Measurements from ENCODE around the gene SHISA4.
"Not testable (repeated sequence)": the region's sequence is repeated elsewhere in the genome, so short reads cannot be mapped to it uniquely, and the experiment has no call there.

Gene SHISA4

DNA sequence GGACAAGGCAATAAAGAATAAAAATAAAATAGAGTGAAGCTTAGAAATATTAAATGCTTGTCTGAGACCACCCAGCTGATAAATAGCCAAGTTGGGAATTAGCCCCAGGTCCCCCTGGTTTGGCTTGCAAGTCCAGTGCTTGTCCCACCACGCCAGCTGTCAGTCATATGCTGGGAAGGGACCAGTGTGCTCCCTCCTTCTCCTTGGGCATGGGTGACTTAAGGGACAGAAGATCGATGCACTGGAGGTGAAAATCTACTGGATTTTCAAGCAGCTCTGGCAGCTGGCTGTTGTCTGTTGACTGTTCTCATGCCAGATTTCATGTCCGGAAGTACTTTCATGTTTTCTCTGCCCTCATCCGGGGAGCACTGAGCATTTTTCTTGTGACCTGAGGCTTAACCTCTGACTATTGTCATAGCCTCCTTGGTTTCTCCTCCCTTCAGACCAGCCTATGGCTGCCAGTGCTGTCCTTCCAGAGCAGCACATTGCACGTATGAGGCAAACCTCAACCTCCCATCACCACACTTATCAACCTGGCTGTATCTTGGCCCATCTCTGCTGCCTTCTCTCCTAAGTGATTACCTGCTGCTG lies 45.2 kb downstream of the SHISA4 start:
- no peak for DNase-seq

- no peak for DNase-seq
These were observed 49.0 kb downstream of the SHISA4 start for GRCh38 chr1:201937624-201938213.

- no peak for DNase-seq
These were observed 49.8 kb downstream of the SHISA4 start for GRCh38 chr1:201938440-201939035.

GRCh38 chr1:201939148-201939547 lies 50.5 kb downstream of the SHISA4 start:
- no peak for DNase-seq

GRCh38 chr1:201939574-201939973 lies 50.9 kb downstream of the SHISA4 start:
- no peak for DNase-seq

GRCh38 chr1:201940316-201940715 lies 51.6 kb downstream of the SHISA4 start:
- not testable (repeated sequence) for DNase-seq

- DNase-seq, result no peak
These were observed 52.9 kb downstream of the SHISA4 start for GRCh38 chr1:201941420-201942128.

DNA sequence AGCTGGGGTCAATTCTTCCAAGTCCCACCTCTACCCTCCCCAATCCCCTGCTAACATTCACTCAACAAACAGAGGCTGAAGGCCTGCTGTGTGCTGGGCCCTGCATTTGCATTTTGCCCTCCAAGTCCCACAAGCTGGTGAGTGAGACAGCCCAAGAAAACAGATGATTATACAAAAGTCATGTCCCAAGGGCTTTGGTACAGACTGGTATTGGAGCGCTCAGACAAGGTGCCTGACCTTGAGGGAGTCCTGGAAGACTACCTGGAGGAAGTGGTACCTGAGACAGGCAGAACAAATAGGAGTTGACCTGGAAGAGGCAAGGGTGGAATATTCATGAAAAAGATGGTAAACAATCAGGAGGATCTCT lies 53.4 kb downstream of the SHISA4 start:
- no peak for DNase-seq
